DND-41 (cell line): ENCODE results near the gene MEF2C.

ENCODE experiments used
- ATAC-seq: fragments of 200-7000 bp; cut with Tn5 transposase; 3 replicates; pipeline ENCODE4 v1.9.1; 2021; ENCODE audit warnings: low read depth; ENCODE audit not compliant: insufficient read depth
- DNase-seq: peaks from one replicate; pipeline ENCODE4 v3.0.0-alpha.2; 2020
- H2AFZ ChIP-seq: 2 replicates; pipeline ENCODE4 v1.6.0; 2012; ENCODE audit warnings: low read depth, low read length
- H3K27ac ChIP-seq: 2 replicates; pipeline ENCODE4 v1.5.1; 2012; ENCODE audit warnings: low read length, inconsistent platforms
- H3K27me3 ChIP-seq: fragments of 200-600 bp; sonication (generic); 2 replicates; pipeline ENCODE4 v1.6.0; 2012; ENCODE audit warnings: low read length, mild to moderate bottlenecking, inconsistent platforms; ENCODE audit not compliant: insufficient read depth, poor library complexity
- H3K36me3 ChIP-seq: 2 replicates; pipeline ENCODE4 v1.5.1; 2012; ENCODE audit warnings: low read length, inconsistent platforms; ENCODE audit not compliant: insufficient read depth
- H3K4me1 ChIP-seq: 2 replicates; pipeline ENCODE4 v1.5.1; 2012; ENCODE audit warnings: mild to moderate bottlenecking, low read length; ENCODE audit not compliant: insufficient read depth
- H3K4me2 ChIP-seq: 2 replicates; pipeline ENCODE4 v1.6.0; 2012; ENCODE audit warnings: mild to moderate bottlenecking, moderate library complexity, low read length, inconsistent platforms; ENCODE audit not compliant: insufficient read depth
- H3K4me3 ChIP-seq, 2 experiments: fragments of 200-600 bp in 1 of 2; shearing (Covaris generic) in 1 of 2; 2 replicates each; pipeline ENCODE4 v1.5.1; 2012 to 2016; ENCODE audit warnings: inconsistent platforms in 2 of 2, low read length in 2 of 2, mild to moderate bottlenecking in 2 of 2, low read depth in 1 of 2, moderate library complexity in 1 of 2
- H3K79me2 ChIP-seq: 2 replicates; pipeline ENCODE4 v1.6.0; 2012; ENCODE audit warnings: low read length, inconsistent platforms; ENCODE audit not compliant: insufficient read depth
- H3K9ac ChIP-seq: 2 replicates; pipeline ENCODE4 v1.6.0; 2012; ENCODE audit warnings: low read depth, mild to moderate bottlenecking, inconsistent platforms, low read length, moderate library complexity
- H3K9me3 ChIP-seq: 2 replicates; pipeline ENCODE4 v1.5.1; 2012; ENCODE audit warnings: low read length, moderate library complexity, mild to moderate bottlenecking, inconsistent platforms; ENCODE audit not compliant: insufficient read depth, severe bottlenecking
- H4K20me1 ChIP-seq: 2 replicates; pipeline ENCODE4 v1.6.0; 2012; ENCODE audit warnings: low read length; ENCODE audit not compliant: insufficient read depth
- CTCF ChIP-seq: IDR thresholded peaks from 2 replicates; pipeline ENCODE4 v1.5.1; 2012; ENCODE audit warnings: borderline replicate concordance, low read length, moderate library complexity, mild to moderate bottlenecking; ENCODE audit not compliant: poor library complexity, severe bottlenecking; ENCODE audit errors: extremely low read depth
- EZH2 ChIP-seq: IDR thresholded peaks from 3 replicates; pipeline ENCODE4 v1.6.1; 2012; ENCODE audit warnings: borderline replicate concordance, low read depth, mild to moderate bottlenecking, moderate library complexity, low read length, inconsistent platforms; ENCODE audit not compliant: severe bottlenecking

Gene MEF2C

GRCh38 chr5:88882276-88883038 is 527 bp downstream of the MEF2C start:
- H3K4me1 ChIP-seq = no peaks in the 10 kb centered on the region
- ATAC-seq (no peak), DNase-seq (no peak)
- no peak overlapping the region for H2AFZ ChIP-seq
- no peaks in the 10 kb centered on the region for H3K79me2 ChIP-seq
- no peaks in the 10 kb centered on the region for H3K36me3 ChIP-seq
- no peak overlapping the region for H3K9ac ChIP-seq
- H3K9me3 ChIP-seq = no peaks in the 10 kb centered on the region
- no peaks in the 10 kb centered on the region for H4K20me1 ChIP-seq
- H3K4me2 ChIP-seq = no peak overlapping the region
- TF ChIP-seq CTCF (no peak), EZH2 (no peak)
- no peak overlapping the region for H3K27ac ChIP-seq
- H3K4me3 ChIP-seq = no peak overlapping the region
- H3K27me3 ChIP-seq = no peaks in the 10 kb centered on the region

- TF ChIP-seq EZH2 (no peak), CTCF (no peak)
- ATAC-seq = no peak
- no peak for DNase-seq
- no peaks in the 10 kb centered on the region for H3K4me1 ChIP-seq
- H3K36me3 ChIP-seq = no peaks in the 10 kb centered on the region
- H3K79me2 ChIP-seq = no peaks in the 10 kb centered on the region
- H3K4me2 ChIP-seq = no peak overlapping the region
- H3K4me3 ChIP-seq = no peak overlapping the region
- no peak overlapping the region for H3K27ac ChIP-seq
- H2AFZ ChIP-seq = no peak overlapping the region
- no peak overlapping the region for H3K9ac ChIP-seq
- no peaks in the 10 kb centered on the region for H3K27me3 ChIP-seq
- no peaks in the 10 kb centered on the region for H3K9me3 ChIP-seq
- no peaks in the 10 kb centered on the region for H4K20me1 ChIP-seq
Measured at GRCh38 chr5:88881571-88881971, 1.4 kb downstream of the MEF2C start.

GRCh38 chr5:88880201-88880600 is 2.8 kb downstream of the MEF2C start:
- no peak for TF ChIP-seq EZH2
- Histone ChIP-seq H3K27ac (no peak overlapping the region), H2AFZ (no peak overlapping the region), H4K20me1 (no peaks in the 10 kb centered on the region), H3K4me3 (no peak overlapping the region), H3K36me3 (no peaks in the 10 kb centered on the region), H3K9ac (no peak overlapping the region), H3K4me2 (no peak overlapping the region), H3K9me3 (no peaks in the 10 kb centered on the region), H3K4me1 (no peaks in the 10 kb centered on the region), H3K27me3 (no peaks in the 10 kb centered on the region), H3K79me2 (no peaks in the 10 kb centered on the region)
- no peak for DNase-seq
- no peak for ATAC-seq

- Histone ChIP-seq H3K27ac (no peak overlapping the region), H3K9ac (no peak overlapping the region), H3K36me3 (no peaks in the 10 kb centered on the region), H3K27me3 (no peaks in the 10 kb centered on the region), H3K4me2 (no peak overlapping the region), H3K9me3 (no peaks in the 10 kb centered on the region), H3K79me2 (no peaks in the 10 kb centered on the region), H3K4me1 (no peaks in the 10 kb centered on the region), H3K4me3 (no peak overlapping the region), H4K20me1 (no peaks in the 10 kb centered on the region), H2AFZ (no peak overlapping the region)
- no peak for TF ChIP-seq CTCF
- no peak for TF ChIP-seq EZH2
- ATAC-seq (no peak), DNase-seq (no peak)
Measured at GRCh38 chr5:88879724-88880123, 3.3 kb downstream of the MEF2C start.
